Stimulated activated CD4-positive, alpha-beta T cell treated with anti-CD3 and anti-CD28 coated beads, Interleukin-12 subunit alpha, Interleukin-12 subunit beta, amount 100 ng/mL, for 24 hours (primary cell): ENCODE measurements around the gene NCOA6.
"Not testable (repeated sequence)": the region's sequence is repeated elsewhere in the genome, so short reads cannot be mapped to it uniquely, and the experiment has no call there.

Source experiments
- DNase-seq, 2 experiments: peaks; one replicate each; pipeline ENCODE4 v3.0.0-alpha.2; 2020; ENCODE audit warnings: low read depth in 2 of 2

NCOA6 gene

GRCh38 chr20:34774886-34775285 lies 50.6 kb downstream of the NCOA6 start:
- no peak for DNase-seq

DNA sequence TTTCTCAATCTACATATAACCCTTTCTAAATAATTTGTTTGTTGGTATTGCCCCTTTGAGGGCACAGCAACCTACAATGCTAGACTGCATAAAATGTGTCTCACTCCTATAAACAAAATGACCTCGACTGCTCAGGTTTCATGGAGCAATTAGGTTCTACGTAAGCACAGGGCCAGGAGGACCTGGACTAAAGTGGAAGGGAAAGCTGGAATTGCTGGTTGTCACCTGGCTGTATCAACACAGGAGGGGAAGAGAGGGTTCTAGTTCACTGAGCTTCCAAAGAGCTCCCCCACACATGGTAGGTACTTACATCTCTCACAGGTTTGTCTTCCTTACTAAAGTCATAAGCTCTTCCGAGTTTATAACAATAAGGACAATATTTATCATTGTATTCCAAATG lies 51.0 kb downstream of the NCOA6 start:
- no peak for DNase-seq

- no peak for DNase-seq
These were observed 51.7 kb downstream of the NCOA6 start for GRCh38 chr20:34773726-34774125.

DNA sequence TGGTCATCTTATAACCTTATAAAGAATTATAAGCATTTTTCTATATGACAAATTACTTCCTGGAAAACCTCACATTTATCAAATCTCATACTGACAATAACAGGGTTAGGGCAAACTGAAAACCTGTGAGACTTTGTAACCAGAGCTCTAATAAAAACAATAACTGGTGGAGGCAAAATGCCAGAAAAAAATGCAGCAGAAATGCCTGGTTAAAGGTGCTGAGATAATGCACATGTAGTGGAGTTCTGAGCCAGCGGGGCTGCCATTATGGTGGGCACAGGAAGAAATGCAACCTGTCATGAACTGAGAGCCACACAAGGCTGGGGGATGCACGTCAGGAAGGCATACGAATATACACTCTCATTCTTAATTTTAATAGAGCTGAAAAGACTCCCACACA lies 53.0 kb downstream of the NCOA6 start:
- no peak for DNase-seq

GRCh38 chr20:34771680-34772081 lies 53.8 kb downstream of the NCOA6 start:
- DNase-seq: no peak

- DNase-seq: no peak
These were observed 57.4 kb downstream of the NCOA6 start for GRCh38 chr20:34768096-34768495.

DNA sequence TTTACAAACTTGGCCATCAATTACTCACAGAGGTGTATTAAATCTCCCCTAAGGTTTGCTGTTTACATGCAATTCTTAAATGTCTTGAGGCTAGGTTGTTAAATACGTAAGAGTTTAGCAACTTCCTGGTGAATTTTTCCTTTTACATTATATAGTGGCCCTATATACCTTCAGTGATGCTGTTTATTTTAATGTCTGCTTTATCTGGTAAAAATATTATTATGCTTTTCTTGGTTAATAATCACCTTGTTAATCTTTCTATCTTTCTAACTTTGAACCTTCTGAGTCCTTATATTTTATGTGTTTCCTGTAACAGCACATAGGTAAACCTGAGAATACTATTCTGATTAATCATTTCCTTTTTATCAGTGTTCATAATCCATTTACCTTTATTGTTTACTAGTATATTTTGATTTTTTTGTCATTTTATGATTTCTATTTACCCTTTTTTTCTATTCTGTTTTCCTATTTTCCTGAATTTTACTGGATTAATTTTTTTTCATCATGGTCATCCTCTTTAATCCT lies 63.4 kb downstream of the NCOA6 start:
- DNase-seq: no peak

GRCh38 chr20:34755367-34755766 lies 70.1 kb downstream of the NCOA6 start:
- no peak for DNase-seq

- DNase-seq: no peak
These were observed 70.8 kb downstream of the NCOA6 start for GRCh38 chr20:34754611-34755010.

DNA sequence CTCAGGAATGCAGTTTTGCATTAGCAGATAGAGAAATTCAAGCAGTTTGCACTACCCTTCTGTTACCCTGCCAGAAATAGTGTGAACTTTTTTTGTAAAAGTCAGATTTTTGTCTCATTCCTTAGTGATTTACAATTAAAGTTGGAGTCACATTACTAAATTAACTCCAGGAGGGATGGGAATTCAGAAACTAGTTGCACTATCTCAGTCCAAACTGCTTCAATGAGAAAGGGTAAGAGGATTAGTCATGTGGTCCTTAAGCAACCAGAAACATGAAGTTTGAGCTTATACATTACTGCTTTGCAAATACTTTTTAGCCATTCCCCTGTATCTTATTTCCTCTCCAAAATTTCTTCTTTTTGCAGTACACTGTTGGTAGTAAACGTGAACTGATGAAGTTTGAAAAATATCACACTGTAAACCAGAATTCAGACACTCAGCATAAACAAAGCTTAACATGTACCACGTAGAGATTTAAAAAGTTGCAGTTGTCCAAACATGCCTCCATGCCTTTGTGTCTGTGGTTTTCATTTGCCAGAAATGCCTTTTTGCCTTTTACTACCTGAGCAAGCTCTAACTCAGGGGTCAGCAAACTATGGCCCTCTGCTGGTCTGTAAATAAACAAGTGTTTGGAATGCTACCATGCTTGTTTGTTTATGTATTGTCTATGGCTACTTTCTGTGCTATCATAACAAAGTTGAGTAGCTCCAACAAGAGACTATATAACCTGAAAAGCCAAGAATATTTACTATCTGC lies 71.6 kb downstream of the NCOA6 start:
- DNase-seq: no peak

GRCh38 chr20:34751453-34751852 lies 74.0 kb downstream of the NCOA6 start:
- no peak for DNase-seq

DNA sequence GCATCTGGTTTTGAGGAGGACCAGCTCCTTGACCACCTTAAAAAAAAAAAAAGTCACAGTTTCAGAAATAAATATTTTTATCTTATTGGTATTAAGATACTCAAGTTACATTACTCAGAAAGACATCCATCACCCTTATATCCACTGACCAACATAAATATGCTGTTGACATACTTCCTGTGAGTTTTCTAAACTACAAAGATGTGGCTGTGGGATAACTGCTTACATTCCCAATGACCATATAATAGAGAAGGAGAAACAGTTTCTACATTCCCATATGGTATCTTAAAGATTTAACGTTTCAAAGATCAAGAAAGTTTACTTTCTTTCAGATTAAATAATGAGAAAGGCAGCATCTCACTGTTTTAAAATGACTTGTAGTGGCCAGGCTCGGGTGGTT lies 75.0 kb downstream of the NCOA6 start:
- no peak for DNase-seq

DNA sequence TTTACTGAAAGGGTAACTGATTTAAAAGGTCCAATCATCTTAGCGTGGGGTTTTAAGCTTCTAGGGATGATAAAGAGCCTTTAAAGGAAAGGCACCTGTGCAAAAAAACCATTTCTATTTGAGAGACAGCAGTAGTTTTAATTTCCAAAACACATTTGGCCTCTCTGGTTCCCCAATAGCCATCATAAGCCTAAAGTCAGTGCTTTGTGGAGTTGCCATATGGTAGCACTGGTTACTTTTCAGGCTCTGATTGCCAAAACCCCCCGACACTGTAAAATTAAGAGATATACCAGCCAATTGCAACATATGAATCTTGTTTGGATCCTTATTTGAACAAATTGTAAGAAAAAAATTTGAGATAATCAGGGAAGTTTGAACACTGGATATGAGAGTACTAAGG lies 76.7 kb downstream of the NCOA6 start:
- DNase-seq: no peak

DNA sequence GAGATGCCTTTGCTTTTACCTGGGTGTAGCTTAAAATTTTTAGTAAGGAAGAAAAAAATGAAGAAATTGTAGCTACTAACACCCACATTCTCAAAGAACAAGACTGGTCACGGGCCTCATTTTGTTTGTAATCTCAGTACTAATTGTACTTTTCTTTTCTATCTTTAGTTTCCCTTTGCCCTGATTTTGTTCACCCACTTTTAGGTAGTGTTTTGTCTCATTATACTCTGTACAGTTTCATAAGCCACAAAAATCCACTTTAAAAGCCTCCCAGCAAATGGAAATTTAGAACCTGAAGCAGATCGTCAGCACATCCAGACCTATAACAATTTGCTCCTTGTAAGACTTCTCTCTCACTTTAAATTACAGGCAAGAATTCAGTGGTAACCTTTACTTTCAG lies 78.0 kb downstream of the NCOA6 start:
- DNase-seq: no peak

DNA sequence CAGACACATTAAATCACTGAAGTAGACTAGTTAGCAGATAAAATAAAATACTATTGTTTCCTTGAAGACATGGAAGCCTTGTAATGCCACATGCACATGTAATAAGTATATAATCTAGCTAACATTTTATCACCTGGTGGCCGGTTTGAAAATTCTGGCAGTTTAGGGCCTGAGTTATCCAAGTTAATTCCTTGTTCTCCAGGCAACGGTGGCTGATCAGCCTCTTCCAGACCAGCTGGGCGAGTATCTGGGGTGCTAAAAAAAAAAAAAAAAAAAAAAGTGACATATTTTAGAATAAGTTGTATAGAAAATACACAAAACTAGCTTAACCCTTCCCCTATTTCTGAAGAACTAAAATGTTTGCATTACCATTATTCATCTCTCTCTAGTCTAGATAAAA lies 78.8 kb downstream of the NCOA6 start:
- DNase-seq: no peak

- DNase-seq: no peak
These were observed 80.6 kb downstream of the NCOA6 start for GRCh38 chr20:34744847-34745246.

DNA sequence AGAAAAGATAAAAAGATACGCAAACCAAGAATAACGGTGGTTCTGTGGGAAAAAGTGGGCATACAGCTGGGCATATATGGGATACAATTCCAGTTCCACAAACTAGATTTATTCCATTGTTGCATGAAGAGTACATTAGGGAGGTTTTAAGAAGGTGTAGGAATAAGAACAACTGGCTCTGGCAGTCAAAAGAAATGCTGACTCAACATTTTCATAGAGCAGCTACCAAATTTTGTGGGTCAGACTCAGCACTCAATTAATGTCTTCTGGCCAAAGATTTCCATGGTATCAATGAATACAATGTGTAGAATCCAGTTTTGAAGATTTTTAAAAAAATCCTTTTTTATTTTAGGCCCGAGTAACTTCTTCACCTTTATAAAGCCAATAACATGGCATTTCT lies 81.1 kb downstream of the NCOA6 start:
- DNase-seq: no peak

DNA sequence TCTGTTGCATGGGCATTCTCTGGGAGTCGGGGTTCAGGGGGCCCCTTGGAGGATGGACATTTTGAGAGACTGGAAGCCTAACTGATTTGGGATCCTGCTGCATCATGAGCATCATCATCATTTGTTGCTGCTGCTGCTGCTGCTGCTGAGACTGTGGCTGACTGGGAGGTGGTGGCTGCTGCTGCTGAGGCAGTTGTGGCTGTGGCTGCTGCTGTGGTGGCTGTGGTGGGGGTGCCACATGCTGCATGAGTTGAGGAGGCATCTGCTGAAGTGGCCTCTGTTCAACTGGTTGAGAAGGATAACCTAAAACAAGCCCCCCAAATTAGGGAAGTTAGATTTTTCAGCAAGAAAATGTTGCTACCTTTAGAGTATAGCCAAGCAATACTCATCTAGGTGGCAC lies 82.4 kb downstream of the NCOA6 start:
- no peak for DNase-seq

DNA sequence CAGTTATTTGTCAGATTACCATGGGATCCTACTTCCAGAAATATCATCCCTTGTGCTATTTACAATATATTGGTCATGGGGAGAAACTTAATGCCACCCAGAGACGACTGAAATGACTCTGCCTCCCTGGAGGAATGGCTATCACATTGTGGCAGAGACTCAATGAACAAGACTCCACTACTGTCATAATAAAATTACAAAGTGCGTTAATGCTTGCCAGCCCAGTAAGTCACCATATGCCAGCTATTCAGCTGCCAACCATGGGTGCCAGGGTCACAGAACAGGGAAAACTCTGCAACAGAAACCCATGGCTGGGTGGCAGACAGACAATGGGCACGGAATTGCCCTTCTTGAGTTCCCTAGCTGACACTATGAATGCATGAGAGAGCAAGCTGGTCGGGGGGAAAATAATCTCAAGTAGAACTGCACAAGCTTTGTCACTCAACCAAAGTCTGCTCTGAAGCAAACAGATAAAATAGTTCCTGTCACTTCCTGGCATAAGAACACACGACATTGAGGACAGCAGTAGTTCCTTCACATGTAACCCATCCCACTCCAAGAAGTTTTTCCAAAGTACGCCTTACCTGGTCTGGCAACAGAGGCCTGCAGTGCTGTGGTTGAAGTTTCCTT lies 89.2 kb downstream of the NCOA6 start:
- DNase-seq: no peak

GRCh38 chr20:34732523-34732922 lies 92.9 kb downstream of the NCOA6 start:
- DNase-seq: no peak

GRCh38 chr20:34729416-34729815 lies 96.0 kb downstream of the NCOA6 start:
- DNase-seq: no peak

GRCh38 chr20:34724172-34724571 lies 101.3 kb downstream of the NCOA6 start:
- DNase-seq: no peak

- not testable (repeated sequence) for DNase-seq
These were observed 102.9 kb downstream of the NCOA6 start for GRCh38 chr20:34722560-34722959.
